Lower leg skin (tissue), 3 donors: ENCODE results near the gene TMSB10.

Source experiments
- POLR2A ChIP-seq, 2 donors: fragments of 450-650 bp; IDR thresholded peaks; one replicate each; pipeline ENCODE4 v1.6.1; 2016 to 2017; ENCODE audit warnings: antibody characterized with exemption in 2 of 2, mild to moderate bottlenecking in 1 of 2, moderate library complexity in 1 of 2
- TF ChIP-seq, protein P1 (sequence below), 3 donors: fragments of 450-650 bp; IDR thresholded peaks; one replicate each; pipeline ENCODE4 v1.5.1; 2016; ENCODE audit warnings: antibody characterized with exemption in 3 of 3, mild to moderate bottlenecking in 3 of 3, moderate library complexity in 2 of 3

DNA sequence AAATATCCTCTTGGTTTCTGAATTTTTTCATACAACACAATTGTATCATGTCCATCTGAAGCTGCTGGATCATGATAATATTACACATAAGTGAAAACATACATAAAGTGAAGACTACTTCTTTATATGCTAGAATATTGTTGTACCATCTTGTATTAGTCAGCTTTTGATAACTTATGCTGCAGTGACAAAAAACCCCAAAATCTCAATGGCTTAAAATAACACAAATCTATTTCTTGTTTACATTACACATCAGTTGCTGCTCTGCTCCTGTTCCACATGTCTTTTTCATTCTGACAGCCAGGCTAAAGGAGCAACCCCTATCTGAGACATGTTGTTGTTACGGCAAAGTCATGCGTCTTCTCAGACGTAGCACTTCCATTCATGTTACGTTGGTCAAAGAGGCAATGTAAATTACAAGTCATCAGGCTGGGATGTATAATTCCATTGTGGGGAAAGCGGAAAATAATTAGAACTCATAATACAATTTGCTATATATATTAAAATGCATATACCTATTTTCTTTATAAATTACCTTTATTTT lies 5.8 kb downstream of the TMSB10 start:
- TF ChIP-seq POLR2A (IDR thresholded peaks at IDR 0.05), result no peak
- TF ChIP-seq, protein P1, sequence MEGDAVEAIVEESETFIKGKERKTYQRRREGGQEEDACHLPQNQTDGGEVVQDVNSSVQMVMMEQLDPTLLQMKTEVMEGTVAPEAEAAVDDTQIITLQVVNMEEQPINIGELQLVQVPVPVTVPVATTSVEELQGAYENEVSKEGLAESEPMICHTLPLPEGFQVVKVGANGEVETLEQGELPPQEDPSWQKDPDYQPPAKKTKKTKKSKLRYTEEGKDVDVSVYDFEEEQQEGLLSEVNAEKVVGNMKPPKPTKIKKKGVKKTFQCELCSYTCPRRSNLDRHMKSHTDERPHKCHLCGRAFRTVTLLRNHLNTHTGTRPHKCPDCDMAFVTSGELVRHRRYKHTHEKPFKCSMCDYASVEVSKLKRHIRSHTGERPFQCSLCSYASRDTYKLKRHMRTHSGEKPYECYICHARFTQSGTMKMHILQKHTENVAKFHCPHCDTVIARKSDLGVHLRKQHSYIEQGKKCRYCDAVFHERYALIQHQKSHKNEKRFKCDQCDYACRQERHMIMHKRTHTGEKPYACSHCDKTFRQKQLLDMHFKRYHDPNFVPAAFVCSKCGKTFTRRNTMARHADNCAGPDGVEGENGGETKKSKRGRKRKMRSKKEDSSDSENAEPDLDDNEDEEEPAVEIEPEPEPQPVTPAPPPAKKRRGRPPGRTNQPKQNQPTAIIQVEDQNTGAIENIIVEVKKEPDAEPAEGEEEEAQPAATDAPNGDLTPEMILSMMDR (IDR thresholded peaks at IDR 0.05), result no peak
